AG04450 (cell line): ENCODE results near the gene POLE. TPM values are rescaled to one million over a fixed set of nuclear protein-coding genes. Genes with fewer than 3 reads are reported as not detected.
A peak's percentile ranks its signal among the peaks of the same experiment; 100 is the strongest.

Source experiments
- CTCF ChIA-PET: fragments of 300-600, 350-600 bp; formaldehyde crosslinking; extraction: SDS; loops from one replicate; lab custom pipeline; 2022; ENCODE audit warnings: antibody characterized with exemption, inconsistent platforms; lab: Charles Lee
- POLR2A ChIA-PET: fragments of 350-600 bp; formaldehyde crosslinking; extraction: SDS; loops from one replicate; lab custom pipeline; 2021; ENCODE audit warnings: antibody characterized with exemption, inconsistent platforms; lab: Yijun Ruan, JAX
- DNase-seq: peaks from one replicate; pipeline ENCODE4 v3.0.0-alpha.2; 2011; ENCODE audit warnings: low read depth, low spot score
- H3K27ac ChIP-seq: one replicate; pipeline ENCODE4 v1.5.1; 2012; ENCODE audit warnings: low read depth, low read length, control low read depth
- H3K27me3 ChIP-seq: one replicate; pipeline ENCODE4 v1.6.0; 2012; ENCODE audit warnings: low read length; ENCODE audit not compliant: control insufficient read depth, insufficient read depth
- H3K4me3 ChIP-seq: 2 replicates; pipeline ENCODE4 v1.5.1; 2011; ENCODE audit warnings: mild to moderate bottlenecking, low read depth, low read length, control low read depth
- H3K9me3 ChIP-seq: 2 replicates; pipeline ENCODE4 v1.5.1; 2012; ENCODE audit warnings: low read length; ENCODE audit not compliant: control insufficient read depth, insufficient read depth
- CTCF ChIP-seq: IDR thresholded peaks from 2 replicates; pipeline ENCODE4 v1.5.1; 2011; ENCODE audit warnings: low read depth, low read length, control low read depth, inconsistent platforms
- polyA plus RNA-seq: library from polyadenylated mRNA; depleted of rRNA; stranded (reverse); fragments of >200 nt; gene quantifications from 2 replicates; pipeline ENCODE4 v1.2.3, GENCODE V29; 2011

POLE gene
- polyA plus RNA-seq, 1 experiment: 4.1 TPM

- no peak for TF ChIP-seq CTCF
- Histone ChIP-seq H3K27ac (peak overlapping the region; percentile 47), H3K9me3 (peaks cover 4% of the 10 kb centered on the region; the same call in 1 of the 2 replicates), H3K27me3 (no peaks in the 10 kb centered on the region), H3K4me3 (no peak overlapping the region)
- ChIA-PET CTCF (no interaction called here), POLR2A (no interaction called here)
- DNase-seq: no peak
These were observed 36.0 kb upstream of the POLE start for GRCh38 chr12:132723015-132723763.

- H3K27me3 ChIP-seq: no peaks in the 10 kb centered on the region
- POLR2A ChIA-PET: interaction anchor here (0.7 kb wide), 1 partner anchor 79 kb away, joined by 4 read pairs; no protein-coding TSS in a partner anchor
- H3K27ac ChIP-seq: no peak overlapping the region
- CTCF ChIA-PET: no interaction called here
- TF ChIP-seq CTCF: no peak
- DNase-seq: no peak
- H3K9me3 ChIP-seq: peaks cover 7% of the 10 kb centered on the region; the same call in 1 of the 2 replicates
- no peak overlapping the region for H3K4me3 ChIP-seq
These were observed 33.6 kb upstream of the POLE start for GRCh38 chr12:132720606-132721345.

GRCh38 chr12:132719954-132720324 lies 32.8 kb upstream of the POLE start:
- no peak overlapping the region for H3K27ac ChIP-seq
- no peak for DNase-seq
- H3K27me3 ChIP-seq: no peaks in the 10 kb centered on the region

GRCh38 chr12:132719141-132719953 lies 32.2 kb upstream of the POLE start:
- H3K9me3 ChIP-seq: peaks cover 7% of the 10 kb centered on the region; the same call in 1 of the 2 replicates
- H3K4me3 ChIP-seq: no peak overlapping the region
- no peak for TF ChIP-seq CTCF
- no peak for DNase-seq
- CTCF ChIA-PET: no interaction called here
- POLR2A ChIA-PET: no interaction called here
- H3K27me3 ChIP-seq: no peaks in the 10 kb centered on the region
- no peak overlapping the region for H3K27ac ChIP-seq

More at GRCh38 chr12:132719954-132720324, 32.8 kb upstream of the POLE start:
- no peak for TF ChIP-seq CTCF
- CTCF ChIA-PET: no interaction called here
- POLR2A ChIA-PET: interaction anchor here (0.7 kb wide), 1 partner anchor 80 kb away, joined by 4 read pairs; no protein-coding TSS in a partner anchor
- Histone ChIP-seq H3K9me3 (peaks cover 7% of the 10 kb centered on the region; the same call in 1 of the 2 replicates), H3K4me3 (no peak overlapping the region)
